K562 (cell line): ENCODE measurements around the gene C19orf85. TPM values are rescaled to one million over a fixed set of nuclear protein-coding genes. Genes with fewer than 3 reads are reported as not detected.
A peak's percentile ranks its signal among the peaks of the same experiment; 100 is the strongest.

Experiments
- E4F1 ChIP-seq: fragments of 250-450 bp; sonication (Bioruptor Pico); IDR thresholded peaks from 2 replicates; pipeline ENCODE4 v1.5.0; 2021; ENCODE audit warnings: mild to moderate bottlenecking, borderline replicate concordance
- EP400 ChIP-seq: fragments of 450-650 bp; IDR thresholded peaks from 2 replicates; pipeline ENCODE4 v1.6.1; 2017; ENCODE audit warnings: antibody characterized with exemption, mild to moderate bottlenecking, moderate library complexity
- HBP1 ChIP-seq: fragments of 450-650 bp; formaldehyde crosslinking; IDR thresholded peaks from 2 replicates; pipeline ENCODE4 v1.4.0; 2022; ENCODE audit warnings: missing genetic modification characterization
- HDAC6 ChIP-seq: IDR thresholded peaks from 2 replicates; pipeline ENCODE4 v1.6.1; 2012; ENCODE audit warnings: low read depth, mild to moderate bottlenecking, control low read depth, inconsistent platforms, low read length, moderate library complexity
- JUN ChIP-seq, 2 experiments: sonication (generic) in 1 of 2; formaldehyde crosslinking in 1 of 2; IDR thresholded peaks; 2 replicates each; pipeline versions ENCODE4 v1.6.1 to v1.8.0; 2012 to 2022; ENCODE audit warnings: borderline replicate concordance in 2 of 2, mild to moderate bottlenecking in 2 of 2, improper control_type of control experiment in 1 of 2, low read depth in 1 of 2, low read length in 1 of 2, missing genetic modification reagents in 1 of 2
- LCOR ChIP-seq: sonication (generic); formaldehyde crosslinking; IDR thresholded peaks from 2 replicates; pipeline ENCODE4 v1.8.0; 2022; ENCODE audit warnings: mild to moderate bottlenecking, missing genetic modification reagents
- MEF2D ChIP-seq: conservative IDR thresholded peaks from 2 replicates; pipeline ENCODE4 v1.6.1; 2016; ENCODE audit warnings: low read depth, missing genetic modification characterization, missing compliant biosample characterization
- NR2C2 ChIP-seq, 2 experiments: fragments of 200-800 bp in 1 of 2; sonication (Bioruptor generic) in 1 of 2; sonication (generic) in 1 of 2; formaldehyde crosslinking in 1 of 2; IDR thresholded peaks; 2 replicates each; pipeline versions ENCODE4 v1.6.1 to v1.8.0; 2016 to 2022; ENCODE audit warnings: mild to moderate bottlenecking in 1 of 2, missing compliant biosample characterization in 1 of 2, missing genetic modification characterization in 1 of 2, missing genetic modification reagents in 1 of 2
- POLR2AphosphoS2 ChIP-seq: IDR thresholded peaks from 2 replicates; pipeline ENCODE4 v1.6.1; 2012; ENCODE audit warnings: low read length, improper control_type of control experiment
- RBM14 ChIP-seq: fragments of 200-400 bp; formaldehyde crosslinking; IDR thresholded peaks from 2 replicates; pipeline ENCODE4 v1.6.1; 2018; ENCODE audit warnings: low read depth, mild to moderate bottlenecking, low read length, moderate library complexity, borderline replicate concordance; ENCODE audit not compliant: insufficient read depth
- SP1 ChIP-seq: sonication (generic); formaldehyde crosslinking; IDR thresholded peaks from 2 replicates; pipeline ENCODE4 v1.8.1; 2022; ENCODE audit warnings: mild to moderate bottlenecking, missing genetic modification reagents
- TBP ChIP-seq: optimal IDR thresholded peaks from 2 replicates; pipeline ENCODE3; 2011; ENCODE audit warnings: low read depth, low read length, improper control_type of control experiment
- USF2 ChIP-seq: sonication (generic); formaldehyde crosslinking; IDR thresholded peaks from 2 replicates; pipeline ENCODE4 v1.5.0; 2020; ENCODE audit warnings: missing genetic modification reagents
- VEZF1 ChIP-seq: fragments of 200-800 bp; sonication (Bioruptor generic); IDR thresholded peaks from 2 replicates; pipeline ENCODE4 v1.6.1; 2017; ENCODE audit warnings: missing genetic modification characterization, missing compliant biosample characterization
- WHSC1 ChIP-seq: IDR thresholded peaks from one replicate; pipeline ENCODE4 v1.6.1; 2012; ENCODE audit warnings: low read length, control low read depth, inconsistent platforms
- YBX1 ChIP-seq: fragments of 450-650 bp; IDR thresholded peaks from 2 replicates; pipeline ENCODE4 v1.7.1; 2016; ENCODE audit warnings: mild to moderate bottlenecking
- ZBTB12 ChIP-seq: fragments of 250-450 bp; sonication (Bioruptor Pico); IDR thresholded peaks from 2 replicates; pipeline ENCODE4 v1.4.0; 2020
- ZNF217 ChIP-seq: sonication (generic); formaldehyde crosslinking; IDR thresholded peaks from 2 replicates; pipeline ENCODE4 v1.8.0; 2022; ENCODE audit warnings: mild to moderate bottlenecking, missing genetic modification reagents
- ZNF766 ChIP-seq: fragments of 200-800 bp; sonication (Bioruptor generic); conservative IDR thresholded peaks from 2 replicates; pipeline ENCODE4 v1.6.1; 2016; ENCODE audit warnings: missing genetic modification characterization, missing compliant biosample characterization
- polyA plus RNA-seq, 8 experiments: library from polyadenylated mRNA; depleted of rRNA in 4 of 8; stranded (reverse) in 5 of 8; unstranded in 3 of 8; fragments of >200 nt; fragmentation: Nextera tagmentation in 2 of 8; fragmentation: Illumina TruSeq in 1 of 8; extraction: Ambion mirVana in 2 of 8; extraction: Trizol in 1 of 8; gene quantifications; 2 replicates each; pipeline versions ENCODE4 v1.2.1 to v1.2.3, GENCODE V29; 2011 to 2014; ENCODE audit warnings: inconsistent platforms in 1 of 8, missing spikeins in 1 of 8
- total RNA-seq, 7 experiments: library from RNA; depleted of rRNA in 6 of 7; stranded (reverse); fragments of >200 nt in 6 of 7; fragmentation: Illumina TruSeq in 2 of 7; extraction: Trizol in 2 of 7; gene quantifications; 2 replicates each; pipeline versions ENCODE4 v1.2.1 to v1.2.3, GENCODE V29; 2011 to 2021; ENCODE audit warnings: low replicate concordance in 1 of 7

Gene C19orf85
- total and polyA plus RNA-seq, 9 of the 15 experiments (the other 6 are each of a cell fraction or from before 2014, with no cell fraction given) = not detected

GRCh38 chr19:55484593-55485438 is 20.3 kb upstream of the C19orf85 start, which contains the start of gene NAT14 (continued):
- TF ChIP-seq YBX1 (no peak), ZBTB12 (peak; percentile 81), MEF2D (tag) (no peak), ZNF217 (CRISPR knock-in tag) (no peak), HBP1 (no peak), USF2 (CRISPR knock-in tag) (no peak), SP1 (CRISPR knock-in tag) (no peak; the same call in 1 of the 2 replicates), HDAC6 (no peak), JUN (IDR thresholded peaks at IDR 0.05; ENCODE audit: borderline replicate concordance, low read depth, low read length) (peak; percentile 68; the same call in 1 of the 2 replicates), JUN (CRISPR knock-in tag; IDR thresholded peaks at IDR 0.05; ENCODE audit: borderline replicate concordance) (no peak), VEZF1 (CRISPR knock-in tag) (peak; percentile 96), NR2C2 (CRISPR knock-in tag; IDR thresholded peaks at IDR 0.05) (no peak), NR2C2 (tag; IDR thresholded peaks at IDR 0.05) (no peak), POLR2AphosphoS2 (peak; percentile 95), TBP (peak; percentile 21), EP400 (peak; percentile 48; the same call in 1 of the 2 replicates), E4F1 (CRISPR knock-in tag) (0 out of 2 replicates have a peak, but pooled peaks have one; percentile 44), LCOR (CRISPR knock-in tag) (0 out of 2 replicates have a peak, but pooled peaks have one; percentile 27), WHSC1 (no peak), ZNF766 (CRISPR knock-in tag) (no peak), RBM14 (no peak)
